ENCODE results near the gene KMT2C.

DNA sequence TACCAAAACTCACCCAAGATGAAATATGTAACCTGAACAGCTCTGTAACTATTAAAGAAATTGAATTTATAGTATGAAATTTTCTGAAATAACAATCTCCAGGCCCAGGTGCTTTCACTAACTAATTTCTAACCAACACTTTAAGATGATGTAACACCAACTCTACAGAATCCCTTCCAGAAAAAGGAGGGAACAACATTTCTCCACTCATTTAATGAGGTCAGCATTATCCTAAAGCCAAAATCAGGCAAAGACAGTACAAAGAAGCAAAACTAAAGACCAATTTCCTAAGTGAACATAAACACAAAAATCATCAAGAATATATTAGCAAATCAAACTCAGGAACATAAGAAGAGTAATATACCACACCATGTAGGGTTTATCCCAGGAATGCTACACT lies 65.5 kb downstream of the KMT2C start:
- TF ChIP-seq, protein P1, sequence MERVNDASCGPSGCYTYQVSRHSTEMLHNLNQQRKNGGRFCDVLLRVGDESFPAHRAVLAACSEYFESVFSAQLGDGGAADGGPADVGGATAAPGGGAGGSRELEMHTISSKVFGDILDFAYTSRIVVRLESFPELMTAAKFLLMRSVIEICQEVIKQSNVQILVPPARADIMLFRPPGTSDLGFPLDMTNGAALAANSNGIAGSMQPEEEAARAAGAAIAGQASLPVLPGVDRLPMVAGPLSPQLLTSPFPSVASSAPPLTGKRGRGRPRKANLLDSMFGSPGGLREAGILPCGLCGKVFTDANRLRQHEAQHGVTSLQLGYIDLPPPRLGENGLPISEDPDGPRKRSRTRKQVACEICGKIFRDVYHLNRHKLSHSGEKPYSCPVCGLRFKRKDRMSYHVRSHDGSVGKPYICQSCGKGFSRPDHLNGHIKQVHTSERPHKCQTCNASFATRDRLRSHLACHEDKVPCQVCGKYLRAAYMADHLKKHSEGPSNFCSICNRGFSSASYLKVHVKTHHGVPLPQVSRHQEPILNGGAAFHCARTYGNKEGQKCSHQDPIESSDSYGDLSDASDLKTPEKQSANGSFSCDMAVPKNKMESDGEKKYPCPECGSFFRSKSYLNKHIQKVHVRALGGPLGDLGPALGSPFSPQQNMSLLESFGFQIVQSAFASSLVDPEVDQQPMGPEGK (tag by site-specific recombination; IDR thresholded peaks at IDR 0.05): no peak
- TF ChIP-seq, protein P2, sequence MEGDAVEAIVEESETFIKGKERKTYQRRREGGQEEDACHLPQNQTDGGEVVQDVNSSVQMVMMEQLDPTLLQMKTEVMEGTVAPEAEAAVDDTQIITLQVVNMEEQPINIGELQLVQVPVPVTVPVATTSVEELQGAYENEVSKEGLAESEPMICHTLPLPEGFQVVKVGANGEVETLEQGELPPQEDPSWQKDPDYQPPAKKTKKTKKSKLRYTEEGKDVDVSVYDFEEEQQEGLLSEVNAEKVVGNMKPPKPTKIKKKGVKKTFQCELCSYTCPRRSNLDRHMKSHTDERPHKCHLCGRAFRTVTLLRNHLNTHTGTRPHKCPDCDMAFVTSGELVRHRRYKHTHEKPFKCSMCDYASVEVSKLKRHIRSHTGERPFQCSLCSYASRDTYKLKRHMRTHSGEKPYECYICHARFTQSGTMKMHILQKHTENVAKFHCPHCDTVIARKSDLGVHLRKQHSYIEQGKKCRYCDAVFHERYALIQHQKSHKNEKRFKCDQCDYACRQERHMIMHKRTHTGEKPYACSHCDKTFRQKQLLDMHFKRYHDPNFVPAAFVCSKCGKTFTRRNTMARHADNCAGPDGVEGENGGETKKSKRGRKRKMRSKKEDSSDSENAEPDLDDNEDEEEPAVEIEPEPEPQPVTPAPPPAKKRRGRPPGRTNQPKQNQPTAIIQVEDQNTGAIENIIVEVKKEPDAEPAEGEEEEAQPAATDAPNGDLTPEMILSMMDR (tag by site-specific recombination; IDR thresholded peaks at IDR 0.05): no peak
